IMR-90 (cell line): ENCODE data around the gene ACTR3C. TPM values are rescaled to one million over a fixed set of nuclear protein-coding genes. Genes with fewer than 3 reads are reported as not detected.

Source experiments
- ATAC-seq: fragments of 200-7000 bp; cut with Tn5 transposase; 2 replicates; pipeline ENCODE4 v1.9.1; 2020; ENCODE audit warnings: low read depth, mild to moderate bottlenecking, moderate library complexity
- BruUV-seq: library from RNA; stranded (reverse); fragments of 400-500 nt; replicated peaks from 2 replicates; lab custom pipeline; 2021; lab: Mats Ljungman, UMichigan
- CTCF ChIA-PET: fragments of 300-600 bp; formaldehyde crosslinking; extraction: SDS; loops from one replicate; lab custom pipeline; 2021; ENCODE audit warnings: antibody characterized with exemption; lab: Yijun Ruan, JAX
- POLR2A ChIA-PET: fragments of 300-600 bp; sonication (Branson Sonifier 250); formaldehyde crosslinking; loops from one replicate; lab custom pipeline; 2022; ENCODE audit warnings: antibody characterized with exemption; ENCODE audit not compliant: unreplicated experiment; lab: Charles Lee
- DNase-seq: peaks from one replicate; pipeline ENCODE4 v3.0.0; 2013
- H2AFZ ChIP-seq: replicated peaks from 2 replicates; pipeline ENCODE3; 2013; ENCODE audit warnings: low read length, mild to moderate bottlenecking; ENCODE audit not compliant: poor library complexity
- H2AK5ac ChIP-seq: 2 replicates; pipeline ENCODE4 v1.6.1; 2013; ENCODE audit warnings: low read depth, low read length, inconsistent platforms
- H2AK9ac ChIP-seq: replicated peaks from 2 replicates; pipeline ENCODE3; 2013; ENCODE audit warnings: mild to moderate bottlenecking, low read depth, low read length, moderate library complexity; ENCODE audit not compliant: poor library complexity
- H2BK120ac ChIP-seq: 2 replicates; pipeline ENCODE4 v1.6.1; 2013; ENCODE audit warnings: low read depth, low read length, inconsistent platforms
- H2BK15ac ChIP-seq: 3 replicates; pipeline ENCODE4 v1.6.1; 2013; ENCODE audit warnings: low read depth, low read length, inconsistent platforms
- H2BK20ac ChIP-seq: 2 replicates; pipeline ENCODE4 v1.6.1; 2013; ENCODE audit warnings: low read depth, mild to moderate bottlenecking, inconsistent platforms, low read length, moderate library complexity
- H2BK5ac ChIP-seq: 2 replicates; pipeline ENCODE4 v1.6.1; 2013; ENCODE audit warnings: mild to moderate bottlenecking, low read depth, low read length, inconsistent platforms; ENCODE audit not compliant: poor library complexity, severe bottlenecking
- H3K14ac ChIP-seq: replicated peaks from 2 replicates; pipeline ENCODE4 v1.6.1; 2013; ENCODE audit warnings: low read depth, low read length, inconsistent platforms
- H3K18ac ChIP-seq: 2 replicates; pipeline ENCODE4 v1.6.1; 2013; ENCODE audit warnings: low read depth, low read length, control low read depth
- H3K23ac ChIP-seq: 2 replicates; pipeline ENCODE4 v1.6.1; 2013; ENCODE audit warnings: low read depth, low read length, inconsistent platforms
- H3K27ac ChIP-seq: 2 replicates; pipeline ENCODE4 v1.5.1; 2013; ENCODE audit warnings: mild to moderate bottlenecking, control low read depth, low read length; ENCODE audit not compliant: insufficient read depth
- H3K27me3 ChIP-seq: 2 replicates; pipeline ENCODE4 v1.6.1; 2013; ENCODE audit warnings: low read length; ENCODE audit not compliant: control insufficient read depth, insufficient read depth
- H3K36me3 ChIP-seq: 2 replicates; pipeline ENCODE4 v1.6.1; 2013; ENCODE audit warnings: low read length, mixed read lengths; ENCODE audit not compliant: control insufficient read depth, insufficient read depth
- H3K4ac ChIP-seq: 2 replicates; pipeline ENCODE4 v1.6.1; 2013; ENCODE audit warnings: low read depth, low read length, inconsistent platforms
- H3K4me1 ChIP-seq: 2 replicates; pipeline ENCODE4 v1.6.1; 2013; ENCODE audit warnings: low read length, mixed read lengths; ENCODE audit not compliant: control insufficient read depth, insufficient read depth
- H3K4me2 ChIP-seq: 2 replicates; pipeline ENCODE4 v1.6.1; 2013; ENCODE audit warnings: low read depth, mild to moderate bottlenecking, control low read depth, low read length, moderate library complexity
- H3K4me3 ChIP-seq: 2 replicates; pipeline ENCODE4 v1.5.1; 2013; ENCODE audit warnings: low read depth, mild to moderate bottlenecking, control low read depth, low read length, moderate library complexity; ENCODE audit not compliant: insufficient read depth
- H3K56ac ChIP-seq: 2 replicates; pipeline ENCODE4 v1.6.1; 2013; ENCODE audit warnings: low read length, inconsistent platforms; ENCODE audit not compliant: insufficient read depth; ENCODE audit errors: extremely low read depth
- H3K79me1 ChIP-seq, 2 experiments: 2 replicates each; pipeline ENCODE4 v1.6.1; 2013; ENCODE audit warnings: low read length in 2 of 2, inconsistent platforms in 1 of 2, low read depth in 1 of 2
- H3K9ac ChIP-seq: 2 replicates; pipeline ENCODE4 v1.6.1; 2013; ENCODE audit warnings: low read depth, low read length, control low read depth
- H3K9me1 ChIP-seq: 2 replicates; pipeline ENCODE4 v1.6.1; 2013; ENCODE audit warnings: low read length, inconsistent platforms; ENCODE audit not compliant: insufficient read depth
- H3K9me3 ChIP-seq: 2 replicates; pipeline ENCODE4 v1.6.1; 2013; ENCODE audit warnings: low read length; ENCODE audit not compliant: control insufficient read depth, insufficient read depth
- H4K20me1 ChIP-seq: 2 replicates; pipeline ENCODE4 v1.6.1; 2013; ENCODE audit warnings: low read length, inconsistent platforms; ENCODE audit not compliant: insufficient read depth
- H4K5ac ChIP-seq: 2 replicates; pipeline ENCODE4 v1.6.1; 2013; ENCODE audit warnings: mild to moderate bottlenecking, low read depth, low read length, control low read depth
- H4K8ac ChIP-seq, 2 experiments: 2 replicates each; pipeline ENCODE4 v1.6.1; 2013; ENCODE audit warnings: low read depth in 2 of 2, low read length in 2 of 2, control low read depth in 1 of 2, inconsistent platforms in 1 of 2
- H4K91ac ChIP-seq: 2 replicates; pipeline ENCODE4 v1.6.1; 2013; ENCODE audit warnings: low read depth, low read length, inconsistent platforms; ENCODE audit not compliant: insufficient read depth
- RAD21 ChIP-seq: IDR thresholded peaks from 2 replicates; pipeline ENCODE4 v1.6.1; 2012; ENCODE audit warnings: low read length, improper control_type of control experiment
- RFX5 ChIP-seq: IDR thresholded peaks from 2 replicates; pipeline ENCODE4 v1.8.0; 2012; ENCODE audit warnings: low read depth, mild to moderate bottlenecking, low read length, moderate library complexity
- WGBS, 2 experiments: methylation state at CpG; one replicate each; pipeline versions ENCODE4 v1.1.5 to v1.1.7; 2013; ENCODE audit warnings: missing lambda C conversion rate in 2 of 2; ENCODE audit not compliant: insufficient read length in 1 of 2; ENCODE audit errors: extremely low coverage in 2 of 2; 5-methylcytosine and 5-hydroxymethylcytosine counted together
- dilution Hi-C: fragments of 300-500 bp; cut with HindIII; formaldehyde crosslinking; loops from one replicate; pipeline ENCODE4 v1.14.3; 2018; ENCODE audit warnings: low sequenced_read_pairs; ENCODE audit not compliant: unreplicated experiment
- in situ Hi-C: fragments of 300-500 bp; cut with MboI; formaldehyde crosslinking; loops from 3 replicates; pipeline ENCODE4 v1.14.3; 2019; ENCODE audit warnings: low sequenced_read_pairs, inconsistent platforms, mixed read lengths
- intact Hi-C: fragments of 100-400 bp; cut with micrococcal nuclease; formaldehyde crosslinking; loops from 2 replicates; pipeline ENCODE4 v1.10.0; 2022
- polyA plus RNA-seq, 3 experiments: library from polyadenylated mRNA; depleted of rRNA; stranded (reverse); fragments of >200 nt; gene quantifications; 2 replicates each; pipeline ENCODE4 v1.2.3, GENCODE V29; 2012; ENCODE audit warnings: low replicate concordance in 1 of 3
- total RNA-seq: library from RNA; depleted of rRNA; stranded (reverse); fragments of >200 nt; gene quantifications from 2 replicates; pipeline ENCODE4 v1.2.3, GENCODE V29; 2012

The ACTR3C gene
- total and polyA plus RNA-seq, 2 of the 4 experiments (the other 2 are of a cell fraction): not detected

DNA sequence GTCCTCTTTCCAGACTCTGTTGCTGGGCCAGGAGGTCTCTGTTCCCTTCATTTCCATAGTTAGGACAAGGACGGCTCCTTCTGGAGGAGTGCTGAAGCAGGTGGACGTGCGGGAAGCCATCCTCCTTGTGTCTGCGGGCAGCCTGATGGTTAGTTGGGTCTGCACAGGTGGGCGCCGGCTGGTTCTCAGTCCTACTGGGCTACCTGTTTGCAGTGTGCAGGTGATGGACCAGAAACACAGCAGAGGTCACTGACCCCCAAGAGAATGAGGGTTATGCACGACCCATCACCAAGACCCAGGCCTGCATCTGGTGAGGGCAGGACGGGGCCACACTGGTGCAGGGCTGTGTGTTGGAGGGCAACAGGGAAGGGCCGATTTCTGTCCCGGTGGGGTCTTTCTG, 10.3 kb upstream of the ACTR3C start:
- no peaks in the 10 kb centered on the region for H3K79me1 ChIP-seq
- ATAC-seq (no peak), DNase-seq (no peak)
- no TSS peak for BruUV-seq
- H3K23ac ChIP-seq: no peak overlapping the region
- peak overlapping the region; percentile 74; the same call in 1 of the 2 replicates for H2BK20ac ChIP-seq
- H3K4ac ChIP-seq: peak overlapping the region; percentile 41
- no peak overlapping the region for H3K56ac ChIP-seq
- no peak overlapping the region; the same call in 1 of the 2 replicates for H4K5ac ChIP-seq
- dilution Hi-C loops: no loop called here
- H3K27ac ChIP-seq: peak overlapping the region; percentile 14; the same call in 1 of the 2 replicates
- H3K4me1 ChIP-seq: peaks cover 13% of the 10 kb centered on the region
- CTCF ChIA-PET: no interaction called here
- no peaks in the 10 kb centered on the region for H4K20me1 ChIP-seq
- H4K8ac ChIP-seq: no peak overlapping the region
- no peak overlapping the region for H3K14ac ChIP-seq
- no peak overlapping the region for H2BK5ac ChIP-seq
- H3K4me2 ChIP-seq: no peak overlapping the region
- H3K4me3 ChIP-seq: no peak overlapping the region
- WGBS, 2 experiments: 87% methylated on average over 3 of the region's 10 CpGs; no CpG with 5 or more reads in 1 of the 2 experiments
- POLR2A ChIA-PET: no interaction called here
- in situ Hi-C loops: no loop called here
- no peaks in the 10 kb centered on the region for H3K27me3 ChIP-seq
- peak overlapping the region; percentile 9; the same call in 1 of the 2 replicates for H3K18ac ChIP-seq
- peak overlapping the region; percentile 79 for H2BK120ac ChIP-seq
- peak overlapping the region; percentile 85 for H4K91ac ChIP-seq
- peaks cover 7% of the 10 kb centered on the region; the same call in 1 of the 2 replicates for H3K9me1 ChIP-seq
- H3K9ac ChIP-seq: no peak overlapping the region
- H3K9me3 ChIP-seq: no peaks in the 10 kb centered on the region
- no peak overlapping the region for H2AFZ ChIP-seq
- H2AK9ac ChIP-seq: no peak overlapping the region
- no peaks in the 10 kb centered on the region for H3K36me3 ChIP-seq
- peak overlapping the region; percentile 54; the same call in 1 of the 2 replicates for H2AK5ac ChIP-seq
- no peak for TF ChIP-seq RFX5
- TF ChIP-seq RAD21: no peak
- intact Hi-C loops: no loop called here
- peak overlapping the region; percentile 16; the same call in 1 of the 3 replicates for H2BK15ac ChIP-seq
